Measurements from ENCODE around the gene DNAI7.

DNAI7 gene

DNA sequence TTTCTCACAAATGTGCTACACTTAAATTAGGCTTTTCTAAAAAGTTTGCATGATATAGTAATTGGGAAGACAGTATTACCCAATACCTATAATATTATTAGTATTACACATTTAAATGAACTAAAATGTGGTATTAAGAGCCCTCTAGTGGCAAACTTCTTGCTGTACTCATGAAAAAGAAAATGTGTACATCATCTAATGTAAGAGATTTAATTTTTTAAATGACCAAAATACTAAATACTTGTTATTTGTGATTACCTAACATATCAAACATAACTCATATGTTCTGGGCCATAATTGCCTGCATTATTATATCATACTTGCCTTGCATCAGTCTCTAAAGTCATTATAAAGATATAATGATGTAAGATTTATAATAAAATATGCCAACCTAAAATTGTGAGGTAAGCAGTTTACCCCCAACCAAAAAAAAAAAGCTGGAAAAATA, 64.2 kb downstream of the DNAI7 start:
- ATAC-seq = no peak
- Mint-ChIP-seq H3K27ac (no peak overlapping the region), H3K9me3 (no peaks in the 10 kb centered on the region), H3K4me3 (no peak overlapping the region), H3K36me3 (no peaks in the 10 kb centered on the region), H3K4me1 (no peaks in the 10 kb centered on the region)
- no peak for DNase-seq (ENCODE audit: low spot score in 2 of 2)

DNA sequence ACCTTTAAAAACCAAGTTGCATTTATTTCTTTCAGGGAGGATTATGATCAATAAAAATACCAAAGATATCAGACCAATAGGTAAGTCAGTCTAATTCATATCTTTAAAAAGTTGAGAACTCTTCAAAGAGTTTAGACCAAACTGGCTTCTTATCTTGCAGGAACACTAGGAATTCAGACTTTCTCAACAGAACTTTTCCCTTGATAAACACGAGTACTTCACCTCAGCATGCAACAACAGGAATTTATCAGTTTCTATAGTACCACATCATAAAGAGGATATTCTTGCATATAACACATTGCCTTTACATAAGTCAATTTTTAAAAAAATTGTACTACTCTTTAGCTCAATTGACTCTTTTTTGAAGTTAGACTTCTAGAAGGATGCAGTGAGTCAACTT, 68.2 kb downstream of the DNAI7 start:
- Mint-ChIP-seq H3K4me1 (no peaks in the 10 kb centered on the region), H3K27ac (no peak overlapping the region), H3K9me3 (no peaks in the 10 kb centered on the region), H3K36me3 (no peaks in the 10 kb centered on the region), H3K4me3 (no peak overlapping the region)
- ATAC-seq (no peak), DNase-seq (ENCODE audit: low spot score in 2 of 2) (no peak)

DNA sequence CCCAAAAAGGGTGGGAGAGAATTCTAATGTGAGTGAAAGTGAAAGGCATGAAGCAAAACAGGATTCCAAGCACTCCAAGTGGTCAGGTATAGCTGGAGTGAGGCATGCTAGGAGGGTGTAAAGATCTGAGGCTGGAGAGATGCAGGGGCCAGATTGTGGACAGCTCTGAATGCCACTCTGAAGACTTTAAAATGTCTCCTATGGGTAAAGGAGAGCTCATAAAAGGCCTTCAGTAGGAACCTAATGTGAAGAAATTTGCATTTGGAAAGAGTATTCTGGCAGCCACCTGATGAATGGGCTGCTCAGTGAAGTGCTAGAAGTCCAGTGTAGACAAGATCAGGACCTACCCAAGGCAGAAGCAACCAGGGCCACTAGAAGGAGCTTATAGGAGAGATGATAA, 68.9 kb downstream of the DNAI7 start:
- DNase-seq (ENCODE audit: low spot score in 2 of 2) (no peak), ATAC-seq (no peak)
- Mint-ChIP-seq H3K4me3 (no peak overlapping the region), H3K27ac (no peak overlapping the region), H3K9me3 (no peaks in the 10 kb centered on the region), H3K4me1 (no peaks in the 10 kb centered on the region), H3K36me3 (no peaks in the 10 kb centered on the region)

DNA sequence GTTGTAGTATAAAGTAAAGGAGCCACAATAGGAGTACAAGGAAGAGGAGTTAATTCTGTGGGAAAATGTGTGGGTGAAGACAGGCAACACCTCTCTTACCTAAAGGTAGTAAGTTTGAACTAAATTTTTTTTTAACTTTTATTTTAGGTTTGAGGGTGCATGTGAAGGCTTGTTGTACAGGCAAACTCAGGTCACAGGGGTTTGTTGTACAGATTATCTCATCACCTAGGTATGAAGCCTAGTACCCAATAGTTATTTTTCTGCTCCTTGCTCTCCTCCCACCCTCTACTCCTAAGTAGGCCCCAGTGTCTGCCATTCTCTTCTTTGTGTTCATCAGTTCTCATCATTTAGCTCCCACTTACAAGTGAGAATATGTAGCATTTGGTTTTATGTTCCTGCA, 70.5 kb downstream of the DNAI7 start:
- no peak overlapping the region for H3K27ac Mint-ChIP-seq
- no peaks in the 10 kb centered on the region for H3K9me3 Mint-ChIP-seq
- DNase-seq (ENCODE audit: low spot score in 2 of 2) = no peak
- ATAC-seq = no peak
- no peaks in the 10 kb centered on the region for H3K4me1 Mint-ChIP-seq
- no peak overlapping the region for H3K4me3 Mint-ChIP-seq
- no peaks in the 10 kb centered on the region for H3K36me3 Mint-ChIP-seq

DNA sequence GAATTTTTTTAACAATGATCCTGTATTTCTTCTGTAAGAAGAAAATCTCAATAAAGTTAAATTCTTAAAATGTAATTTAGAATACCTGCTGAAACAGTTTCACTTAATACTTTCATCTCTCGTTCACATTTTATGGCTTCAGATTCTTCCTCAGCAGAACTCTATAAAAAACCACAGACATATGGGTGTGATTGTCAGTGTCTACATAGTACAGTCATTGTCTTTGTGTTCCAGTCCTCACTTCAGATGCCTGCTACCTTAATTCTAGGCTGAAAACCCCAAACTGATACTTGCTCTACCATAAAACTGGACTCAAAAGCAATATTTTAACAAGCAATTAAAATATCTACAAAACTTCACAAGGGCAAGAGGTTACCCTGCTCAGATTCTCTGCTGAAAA, 71.8 kb downstream of the DNAI7 start:
- Mint-ChIP-seq H3K36me3 (no peaks in the 10 kb centered on the region), H3K9me3 (no peaks in the 10 kb centered on the region), H3K27ac (no peak overlapping the region), H3K4me1 (no peaks in the 10 kb centered on the region), H3K4me3 (no peak overlapping the region)
- ATAC-seq (no peak), DNase-seq (ENCODE audit: low spot score in 2 of 2) (no peak)

DNA sequence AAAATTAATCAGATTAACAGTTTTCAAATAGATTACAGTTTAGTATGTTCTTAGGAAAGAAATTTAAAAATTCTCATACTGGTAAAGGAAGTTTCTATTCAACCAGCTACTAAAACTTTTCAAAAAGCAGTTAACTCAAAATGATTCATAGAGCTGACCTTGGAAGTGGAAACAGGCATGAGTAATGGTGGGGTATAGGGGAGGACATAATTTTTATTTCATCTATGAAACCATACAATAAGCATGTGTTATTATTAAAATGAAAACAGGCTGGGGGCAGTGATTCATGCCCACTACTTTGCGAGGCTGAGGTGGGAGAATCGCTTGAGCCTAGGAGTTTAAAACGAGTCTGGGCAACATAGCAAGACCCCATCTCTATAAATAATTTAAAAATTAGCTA, 73.0 kb downstream of the DNAI7 start:
- no peaks in the 10 kb centered on the region for H3K4me1 Mint-ChIP-seq
- no peaks in the 10 kb centered on the region for H3K9me3 Mint-ChIP-seq
- H3K36me3 Mint-ChIP-seq = no peaks in the 10 kb centered on the region
- DNase-seq (ENCODE audit: low spot score in 2 of 2) = no peak
- H3K27ac Mint-ChIP-seq = no peak overlapping the region
- no peak overlapping the region for H3K4me3 Mint-ChIP-seq
- peak; percentile 67 for ATAC-seq

DNA sequence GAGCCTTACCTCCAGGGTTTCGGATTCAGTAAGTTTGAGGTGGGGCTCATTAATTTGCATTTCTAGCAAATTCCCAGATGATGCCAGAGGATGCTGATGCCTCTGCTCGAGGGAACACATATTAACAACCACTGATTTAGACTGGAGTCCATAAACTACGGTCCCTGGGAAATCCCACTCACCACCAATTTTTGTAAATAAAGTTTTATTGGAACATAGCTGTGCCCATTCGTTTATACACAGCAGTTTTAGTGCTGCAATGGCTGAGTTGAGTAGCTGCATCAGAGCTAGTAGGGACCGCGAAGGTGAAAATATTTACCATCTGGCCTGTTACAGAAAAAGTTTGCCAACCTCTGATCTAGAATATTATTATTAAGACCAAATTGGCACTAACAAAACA, 73.8 kb downstream of the DNAI7 start:
- Mint-ChIP-seq H3K4me3 (no peak overlapping the region), H3K9me3 (no peaks in the 10 kb centered on the region), H3K36me3 (no peaks in the 10 kb centered on the region)

DNA sequence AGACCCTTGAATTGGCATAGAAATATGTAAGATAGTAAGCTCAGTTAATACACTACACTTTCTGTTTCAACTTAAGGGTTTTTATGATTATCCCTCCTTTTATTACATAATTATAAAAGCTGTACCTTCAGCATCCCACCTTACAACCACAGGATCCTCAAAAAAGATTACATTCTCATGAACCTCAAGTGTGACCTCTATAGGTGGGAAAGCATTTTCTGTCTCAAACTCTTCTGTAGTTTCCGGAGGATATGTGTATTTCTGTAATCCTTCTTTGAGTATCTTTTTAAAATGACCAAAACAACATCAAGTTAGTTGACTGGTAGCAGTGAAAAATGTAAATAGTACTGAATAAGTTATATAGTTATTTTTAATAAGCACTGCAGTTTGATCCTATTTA, 75.9 kb downstream of the DNAI7 start:
- Mint-ChIP-seq H3K36me3 (no peaks in the 10 kb centered on the region), H3K4me1 (no peaks in the 10 kb centered on the region), H3K27ac (no peak overlapping the region), H3K9me3 (no peaks in the 10 kb centered on the region), H3K4me3 (no peak overlapping the region)
- DNase-seq (ENCODE audit: low spot score in 2 of 2) (no peak), ATAC-seq (no peak)

More for the DNA sequence above, 73.8 kb downstream of the DNAI7 start:
- H3K4me1 Mint-ChIP-seq = no peaks in the 10 kb centered on the region
- ATAC-seq = no peak
- H3K27ac Mint-ChIP-seq = no peak overlapping the region
- DNase-seq (ENCODE audit: low spot score in 2 of 2) = no peak

DNA sequence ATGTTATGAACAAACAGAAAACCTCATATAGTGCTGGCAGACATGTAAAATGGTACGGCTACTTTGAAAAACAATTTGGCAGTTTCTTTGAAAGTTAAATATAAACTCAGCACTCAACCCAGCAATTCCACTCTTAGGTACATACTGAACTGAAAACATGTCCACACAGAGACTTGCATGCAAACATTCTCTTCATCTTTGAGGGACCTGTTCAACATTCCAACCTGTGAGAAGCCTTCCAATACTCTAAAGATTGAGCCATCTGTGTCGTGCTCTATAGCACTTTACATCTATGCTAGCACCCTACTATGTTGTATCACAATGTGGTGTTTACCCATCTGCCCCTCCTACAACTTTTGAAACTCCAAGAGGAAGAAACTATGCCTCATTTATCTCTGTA, 79.3 kb downstream of the DNAI7 start:
- Mint-ChIP-seq H3K9me3 (no peaks in the 10 kb centered on the region), H3K4me3 (no peak overlapping the region), H3K36me3 (peaks cover under 1% of the 10 kb centered on the region), H3K27ac (no peak overlapping the region), H3K4me1 (no peaks in the 10 kb centered on the region)
- DNase-seq (ENCODE audit: low spot score in 2 of 2) = no peak
- no peak for ATAC-seq

DNA sequence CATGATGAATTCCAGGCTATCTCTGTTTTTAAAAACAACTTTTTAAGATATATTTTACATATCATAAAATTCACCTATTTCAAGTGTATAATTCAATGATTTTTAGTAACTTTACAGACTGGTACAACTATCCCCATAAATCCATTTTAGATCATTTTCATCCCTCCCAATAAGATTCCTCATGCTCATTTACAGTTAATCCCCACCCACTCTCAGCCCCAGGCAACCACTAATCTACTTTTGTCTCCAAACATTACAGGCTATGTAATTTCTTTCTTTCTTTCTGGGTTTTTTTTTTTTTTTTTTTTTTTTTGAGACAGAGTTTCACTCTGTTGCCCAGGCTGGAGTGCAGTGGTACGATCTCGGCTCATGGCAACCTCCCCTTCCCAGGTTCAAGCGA, 81.3 kb downstream of the DNAI7 start:
- Mint-ChIP-seq H3K27ac (no peak overlapping the region), H3K4me3 (no peak overlapping the region), H3K4me1 (no peaks in the 10 kb centered on the region), H3K36me3 (peaks cover 9% of the 10 kb centered on the region), H3K9me3 (no peaks in the 10 kb centered on the region)
- DNase-seq (ENCODE audit: low spot score in 2 of 2) = no peak
- ATAC-seq = no peak

DNA sequence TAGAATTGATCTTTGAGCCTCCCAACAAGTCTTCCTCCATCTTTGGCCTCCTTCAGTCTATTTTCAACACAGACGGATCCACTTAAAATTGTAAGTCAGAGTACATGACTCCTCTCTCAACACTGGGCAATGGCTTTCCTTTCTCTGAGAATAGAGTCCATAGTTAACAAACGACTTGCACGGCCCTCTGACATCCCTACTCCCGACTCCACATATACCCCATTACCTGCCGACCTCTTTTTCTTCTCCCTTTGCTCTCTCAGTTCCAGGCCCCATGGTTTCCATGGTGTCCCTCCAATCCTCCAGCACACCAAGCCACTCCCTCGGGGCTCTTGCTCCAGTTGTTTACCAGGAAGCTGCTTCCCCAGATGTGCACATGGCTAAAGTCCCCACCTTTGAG, 84.7 kb downstream of the DNAI7 start:
- Mint-ChIP-seq H3K9me3 (no peaks in the 10 kb centered on the region), H3K4me1 (no peaks in the 10 kb centered on the region), H3K36me3 (peaks cover 23% of the 10 kb centered on the region), H3K4me3 (no peak overlapping the region), H3K27ac (no peak overlapping the region)
- no peak for DNase-seq (ENCODE audit: low spot score in 2 of 2)
- no peak for ATAC-seq

DNA sequence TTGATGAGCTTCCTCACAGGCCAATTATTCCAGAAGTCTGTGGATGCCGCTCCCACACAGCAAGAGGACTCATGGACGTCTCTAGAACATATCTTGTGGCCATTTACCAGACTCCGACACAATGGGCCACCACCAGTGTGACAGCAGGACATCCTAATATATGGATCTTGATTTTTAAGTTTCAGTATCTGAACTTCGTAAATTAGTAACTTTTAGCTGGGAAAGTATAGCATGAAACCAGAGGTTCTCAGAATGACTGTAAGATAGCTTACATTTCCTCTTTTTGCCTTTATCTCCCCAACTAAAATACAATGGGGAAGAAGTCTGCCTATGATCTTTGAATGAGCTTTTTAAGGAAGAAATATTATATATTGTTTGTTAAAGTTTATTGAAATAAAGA, 87.0 kb downstream of the DNAI7 start:
- Mint-ChIP-seq H3K4me3 (no peak overlapping the region), H3K9me3 (no peaks in the 10 kb centered on the region), H3K27ac (no peak overlapping the region), H3K36me3 (peaks cover 35% of the 10 kb centered on the region), H3K4me1 (no peaks in the 10 kb centered on the region)
- DNase-seq (ENCODE audit: low spot score in 2 of 2) (no peak), ATAC-seq (no peak)

DNA sequence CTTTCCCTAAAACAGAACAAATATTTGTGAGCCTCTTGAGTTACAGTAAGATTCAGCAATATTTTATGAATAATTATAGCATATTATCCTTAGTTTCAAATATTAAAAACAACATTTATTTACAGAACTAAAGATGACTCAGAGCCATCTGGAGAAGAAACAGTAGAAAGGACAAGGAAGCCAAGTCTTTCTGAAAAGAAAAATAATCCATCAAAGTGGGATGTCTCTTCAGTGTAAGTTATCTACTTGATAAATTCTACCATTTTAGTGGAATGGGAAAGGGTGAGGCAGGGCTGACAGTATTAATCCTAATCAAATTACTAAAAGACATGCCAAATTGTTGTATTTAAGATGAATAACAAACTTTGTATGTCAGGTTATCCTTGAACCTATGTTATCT, 88.1 kb downstream of the DNAI7 start:
- no peak overlapping the region for H3K27ac Mint-ChIP-seq
- peaks cover 46% of the 10 kb centered on the region for H3K36me3 Mint-ChIP-seq
- DNase-seq (ENCODE audit: low spot score in 2 of 2) (no peak), ATAC-seq (no peak)
- no peak overlapping the region for H3K4me3 Mint-ChIP-seq
- H3K9me3 Mint-ChIP-seq = no peaks in the 10 kb centered on the region
- no peaks in the 10 kb centered on the region for H3K4me1 Mint-ChIP-seq

DNA sequence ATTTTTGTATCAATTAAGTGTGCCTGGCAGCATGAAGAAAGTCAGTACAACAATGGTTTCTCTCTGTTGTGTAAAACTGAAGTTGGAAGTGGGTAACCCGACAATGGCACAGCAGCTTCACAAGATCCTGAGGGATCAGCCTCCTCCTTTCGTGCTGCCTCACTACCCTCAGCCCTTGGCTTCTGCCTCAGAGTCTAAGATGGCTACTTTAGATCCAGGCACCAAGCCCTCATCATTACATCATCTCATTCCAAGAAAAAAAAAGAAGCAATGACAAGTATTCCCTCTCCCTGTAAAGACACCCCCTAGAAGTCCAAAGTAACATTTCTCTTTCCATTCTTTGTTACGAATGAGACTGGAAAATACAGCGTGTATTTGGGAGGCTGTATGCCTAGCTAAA, 92.6 kb downstream of the DNAI7 start:
- H3K9me3 Mint-ChIP-seq = no peaks in the 10 kb centered on the region
- ATAC-seq = no peak
- H3K27ac Mint-ChIP-seq = no peak overlapping the region
- DNase-seq (ENCODE audit: low spot score in 2 of 2) = no peak
- H3K4me3 Mint-ChIP-seq = no peak overlapping the region
- H3K36me3 Mint-ChIP-seq = peaks cover 45% of the 10 kb centered on the region
- H3K4me1 Mint-ChIP-seq = no peaks in the 10 kb centered on the region

DNA sequence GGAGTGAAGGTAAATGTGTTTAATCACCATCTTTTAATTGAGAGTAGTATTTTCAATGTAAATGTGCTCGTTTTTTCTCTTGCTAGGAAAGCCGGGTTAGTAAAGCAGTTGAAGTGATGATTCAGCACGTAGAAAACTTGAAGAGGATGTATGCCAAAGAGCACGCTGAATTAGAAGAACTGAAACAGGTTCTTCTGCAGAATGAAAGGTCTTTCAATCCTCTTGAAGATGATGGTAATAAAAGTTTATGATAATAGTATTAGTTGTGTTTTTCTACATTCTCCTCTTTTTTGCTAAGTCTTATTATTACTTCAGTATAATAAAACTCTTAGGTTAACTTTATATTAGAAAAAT, 93.9 kb downstream of the DNAI7 start:
- H3K9me3 Mint-ChIP-seq = no peaks in the 10 kb centered on the region
- H3K4me1 Mint-ChIP-seq = no peaks in the 10 kb centered on the region
- peaks cover 50% of the 10 kb centered on the region for H3K36me3 Mint-ChIP-seq
- H3K27ac Mint-ChIP-seq = no peak overlapping the region
- no peak overlapping the region for H3K4me3 Mint-ChIP-seq
- DNase-seq (ENCODE audit: low spot score in 2 of 2) = no peak
- no peak for ATAC-seq

DNA sequence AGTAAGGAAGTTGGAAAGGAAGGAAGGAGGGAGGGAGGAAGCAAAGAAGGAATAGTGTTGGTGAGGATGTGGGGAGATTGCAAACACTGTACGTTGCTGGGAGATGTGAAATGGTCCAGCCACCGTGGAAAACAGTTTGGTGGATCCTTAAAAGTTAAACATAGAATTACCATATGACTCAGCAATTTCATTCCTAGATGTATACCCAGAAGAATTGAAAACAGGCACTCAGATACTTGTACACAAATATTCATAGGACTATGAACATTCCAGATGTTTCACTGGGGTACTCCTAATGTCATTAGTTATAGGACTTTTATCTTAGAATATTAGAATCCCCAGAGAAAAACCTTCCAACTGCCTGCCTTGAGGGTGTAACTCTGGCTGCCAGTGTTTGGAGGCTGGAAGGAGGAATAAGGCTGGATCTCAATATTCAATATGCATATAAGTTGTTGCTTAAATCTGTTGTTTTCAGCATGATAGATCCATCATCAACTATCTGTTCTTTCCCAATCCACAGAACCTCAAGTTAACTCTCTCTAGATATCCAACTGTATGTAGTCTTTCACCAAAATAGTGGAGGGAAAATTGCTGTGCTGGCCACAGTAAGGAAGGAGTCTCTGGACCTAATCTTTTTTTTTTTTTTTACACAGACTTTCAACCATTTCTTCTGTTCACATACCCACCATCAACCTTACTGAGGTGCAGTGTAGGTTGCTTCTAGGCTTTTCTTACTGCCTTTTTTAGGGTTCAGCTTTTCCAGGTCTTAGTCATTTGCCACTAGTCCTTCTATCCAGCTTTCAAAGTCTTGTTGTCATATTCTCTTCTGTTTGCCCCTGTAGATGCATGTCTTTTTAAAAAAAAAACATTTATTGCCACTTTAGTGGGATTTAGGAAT, 94.5 kb downstream of the DNAI7 start:
- H3K4me1 Mint-ChIP-seq = no peaks in the 10 kb centered on the region
- no peaks in the 10 kb centered on the region for H3K9me3 Mint-ChIP-seq
- H3K36me3 Mint-ChIP-seq = peaks cover 50% of the 10 kb centered on the region
- DNase-seq (ENCODE audit: low spot score in 2 of 2) (no peak), ATAC-seq (no peak)
- no peak overlapping the region for H3K4me3 Mint-ChIP-seq
- no peak overlapping the region for H3K27ac Mint-ChIP-seq

DNA sequence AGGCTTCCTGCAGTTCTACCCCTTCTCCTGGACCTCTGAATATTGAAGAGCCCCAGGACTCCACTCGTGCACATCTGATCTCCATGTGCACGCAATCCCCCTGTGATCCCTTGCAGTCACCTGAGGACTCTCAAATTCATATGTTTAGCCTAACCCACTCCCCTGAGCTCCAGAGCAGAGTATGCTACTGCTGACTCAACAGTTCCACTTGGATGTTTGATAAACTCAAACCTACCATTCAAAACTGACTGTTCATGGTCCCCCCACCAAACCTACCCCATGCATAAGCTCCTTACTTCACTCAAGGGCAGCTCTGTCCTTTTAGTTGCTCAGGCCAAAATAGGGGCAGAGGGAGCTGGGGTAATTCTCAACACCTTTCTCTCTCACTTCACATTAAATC, 96.0 kb downstream of the DNAI7 start:
- H3K4me1 Mint-ChIP-seq = no peaks in the 10 kb centered on the region
- H3K27ac Mint-ChIP-seq = no peak overlapping the region
- ATAC-seq (no peak), DNase-seq (ENCODE audit: low spot score in 2 of 2) (no peak)
- H3K4me3 Mint-ChIP-seq = no peak overlapping the region
- H3K36me3 Mint-ChIP-seq = peaks cover 46% of the 10 kb centered on the region
- H3K9me3 Mint-ChIP-seq = no peaks in the 10 kb centered on the region

All from stimulated activated effector memory CD8-positive, alpha-beta T cell treated with anti-CD3 and anti-CD28 coated beads, Interleukin-12 subunit alpha, Interleukin-12 subunit beta, amount 100 ng/mL, for 72 hours (primary cell).